HEK293 (cell line): ENCODE measurements around the gene C10orf67.

Source experiments
- CTCF ChIA-PET: fragments of 350-600 bp; formaldehyde crosslinking; extraction: SDS; loops from one replicate; lab custom pipeline; 2021; ENCODE audit warnings: antibody characterized with exemption; lab: Yijun Ruan, JAX
- POLR2A ChIA-PET: fragments of 300-600 bp; formaldehyde crosslinking; extraction: SDS; loops from one replicate; lab custom pipeline; 2020; ENCODE audit warnings: antibody characterized with exemption, inconsistent platforms; lab: Yijun Ruan, JAX
- H3K27ac ChIP-seq: fragments of 200-500 bp; sonication (Bioruptor generic); 2 replicates; pipeline ENCODE4 v1.5.1; 2014; ENCODE audit warnings: low read depth, low read length, control low read depth, inconsistent platforms; ENCODE audit errors: extremely low read depth
- H3K36me3 ChIP-seq, 2 experiments: fragments of 200-500 bp in 1 of 2; sonication (Bioruptor generic) in 1 of 2; 1 replicate in 1 of 2; 2 replicates in 1 of 2; pipeline ENCODE4 v1.5.1; 2014 to 2017; ENCODE audit warnings: inconsistent platforms in 2 of 2, low read length in 2 of 2; ENCODE audit not compliant: control insufficient read depth in 2 of 2, insufficient read depth in 1 of 2
- H3K4me1 ChIP-seq: fragments of 200-500 bp; sonication (Bioruptor generic); 2 replicates; pipeline ENCODE4 v1.5.1; 2014; ENCODE audit warnings: mild to moderate bottlenecking, low read length, inconsistent platforms; ENCODE audit not compliant: control insufficient read depth, insufficient read depth
- H3K4me3 ChIP-seq: 2 replicates; pipeline ENCODE4 v1.5.1; 2011; ENCODE audit warnings: low read depth, mild to moderate bottlenecking, control low read depth, low read length, moderate library complexity
- H3K9me3 ChIP-seq: fragments of 200-500 bp; sonication (Bioruptor generic); 2 replicates; pipeline ENCODE4 v1.5.1; 2014; ENCODE audit warnings: low read depth, low read length, inconsistent platforms; ENCODE audit not compliant: control insufficient read depth, insufficient read depth
- FEZF1 ChIP-seq: fragments of 450-650 bp; formaldehyde crosslinking; IDR thresholded peaks from 2 replicates; pipeline ENCODE4 v1.5.1; 2016; ENCODE audit warnings: missing biosample characterization, missing genetic modification characterization
- KLF9 ChIP-seq: fragments of 450-650 bp; formaldehyde crosslinking; IDR thresholded peaks from 2 replicates; pipeline ENCODE4 v1.5.1; 2016; ENCODE audit warnings: missing biosample characterization, missing genetic modification characterization, low read depth
- PRDM10 ChIP-seq: fragments of 450-650 bp; formaldehyde crosslinking; IDR thresholded peaks from 2 replicates; pipeline ENCODE4 v1.5.1; 2016; ENCODE audit warnings: missing biosample characterization, missing genetic modification characterization
- PRDM6 ChIP-seq: fragments of 450-650 bp; formaldehyde crosslinking; IDR thresholded peaks from 2 replicates; pipeline ENCODE4 v1.5.1; 2017; ENCODE audit warnings: missing biosample characterization, missing genetic modification characterization
- SETDB1 ChIP-seq: IDR thresholded peaks from one replicate; pipeline ENCODE4 v1.6.1; 2017; ENCODE audit warnings: mild to moderate bottlenecking, low read length, moderate library complexity, mixed read lengths; ENCODE audit not compliant: insufficient read length
- ZBTB1 ChIP-seq: fragments of 450-650 bp; formaldehyde crosslinking; IDR thresholded peaks from 2 replicates; pipeline ENCODE4 v1.5.1; 2016; ENCODE audit warnings: missing biosample characterization, missing genetic modification characterization
- ZBTB20 ChIP-seq: fragments of 450-650 bp; formaldehyde crosslinking; IDR thresholded peaks from 2 replicates; pipeline ENCODE4 v1.5.1; 2016; ENCODE audit warnings: missing biosample characterization, missing genetic modification characterization
- ZBTB7A ChIP-seq: fragments of 450-650 bp; formaldehyde crosslinking; IDR thresholded peaks from 2 replicates; pipeline ENCODE4 v1.5.1; 2016; ENCODE audit warnings: low read depth, missing biosample characterization, missing genetic modification characterization
- ZFHX2 ChIP-seq: fragments of 450-650 bp; formaldehyde crosslinking; conservative IDR thresholded peaks from 2 replicates; pipeline ENCODE4 v1.5.1; 2016; ENCODE audit warnings: missing biosample characterization, missing genetic modification characterization
- ZNF10 ChIP-seq: fragments of 450-650 bp; formaldehyde crosslinking; IDR thresholded peaks from 2 replicates; pipeline ENCODE4 v1.5.1; 2017; ENCODE audit warnings: missing biosample characterization, missing genetic modification characterization
- ZNF155 ChIP-seq: fragments of 450-650 bp; formaldehyde crosslinking; IDR thresholded peaks from 2 replicates; pipeline ENCODE4 v1.5.1; 2016; ENCODE audit warnings: missing biosample characterization, missing genetic modification characterization
- ZNF157 ChIP-seq: fragments of 450-650 bp; formaldehyde crosslinking; IDR thresholded peaks from 2 replicates; pipeline ENCODE4 v1.5.1; 2016; ENCODE audit warnings: missing biosample characterization, missing genetic modification characterization
- ZNF473 ChIP-seq: fragments of 450-650 bp; formaldehyde crosslinking; IDR thresholded peaks from 2 replicates; pipeline ENCODE4 v1.5.1; 2017; ENCODE audit warnings: missing biosample characterization, missing genetic modification characterization
- ZNF518A ChIP-seq: fragments of 450-650 bp; formaldehyde crosslinking; conservative IDR thresholded peaks from 2 replicates; pipeline ENCODE4 v1.5.1; 2016; ENCODE audit warnings: low read depth, missing biosample characterization, missing genetic modification characterization
- ZNF639 ChIP-seq: fragments of 450-650 bp; formaldehyde crosslinking; IDR thresholded peaks from 2 replicates; pipeline ENCODE4 v1.5.1; 2016; ENCODE audit warnings: missing biosample characterization, missing genetic modification characterization

The C10orf67 gene

GRCh38 chr10:23341004-23341403 lies 3.6 kb downstream of the C10orf67 start (continued):
- TF ChIP-seq ZNF518A (tag by site-specific recombination): peak; percentile 40; the same call in 1 of the 2 replicates
- TF ChIP-seq SETDB1: peak; percentile 16
- peak; percentile 45; the same call in 1 of the 2 replicates for TF ChIP-seq PRDM6 (tag by site-specific recombination)
- TF ChIP-seq ZNF639 (tag by site-specific recombination): 0 out of 2 replicates have a peak, but pooled peaks have one; percentile 59

- Histone ChIP-seq H3K4me3 (no peak overlapping the region), H3K27ac (no peak overlapping the region), H3K36me3 (no peaks in the 10 kb centered on the region)
- TF ChIP-seq ZBTB20 (tag by site-specific recombination) (no peak), PRDM10 (peak; percentile 67), ZNF10 (tag by site-specific recombination) (no peak), ZBTB7A (no peak)
- TF ChIP-seq, all 188 proteins: peak for 1
- CTCF ChIA-PET: interaction anchor here (2.4 kb wide), 1 partner anchor 26 kb away, joined by 6 read pairs; no protein-coding TSS in a partner anchor
- Histone ChIP-seq H3K9me3 (no peaks in the 10 kb centered on the region), H3K4me1 (peaks cover 9% of the 10 kb centered on the region; the same call in 1 of the 2 replicates)
- POLR2A ChIA-PET: no interaction called here
These were observed 4.2 kb downstream of the C10orf67 start for GRCh38 chr10:23340354-23340753.

- Histone ChIP-seq H3K36me3 (no peaks in the 10 kb centered on the region), H3K9me3 (no peaks in the 10 kb centered on the region), H3K4me3 (no peak overlapping the region), H3K4me1 (no peaks in the 10 kb centered on the region), H3K27ac (no peak overlapping the region)
- TF ChIP-seq ZFHX2 (tag by site-specific recombination) (no peak), ZNF157 (tag by site-specific recombination) (no peak), KLF9 (tag by site-specific recombination) (no peak), ZNF155 (tag by site-specific recombination) (no peak), ZNF473 (tag by site-specific recombination) (no peak), FEZF1 (tag by site-specific recombination) (no peak), ZBTB1 (no peak)
- ChIA-PET POLR2A (no interaction called here), CTCF (interaction anchor here (0.9 to 1.0 kb wide), 2 partner anchors 86 to 191 kb away, joined by 3 read pairs; no protein-coding TSS in a partner anchor)
These were observed 5.7 kb downstream of the C10orf67 start for GRCh38 chr10:23338886-23339285.
